ENCODE results near the gene FBXW8. TPM values are rescaled to one million over a fixed set of nuclear protein-coding genes. Genes with fewer than 3 reads are reported as not detected.

FBXW8 gene
- polyA plus RNA-seq, 1 donor, result 13.1 TPM

GRCh38 chr12:117010693-117011451, 100.1 kb downstream of the FBXW8 start:
- H3K27ac ChIP-seq (ENCODE audit: low read length), result no peak overlapping the region
- H3K4me3 ChIP-seq (ENCODE audit: low read length), result no peak overlapping the region
- 100% methylated on average over 1 of the region's 17 CpGs for whole genome bisulfite sequencing (ENCODE audit: insufficient coverage, low lambda C conversion rate)
- DNase-seq, result no peak
- H3K27me3 ChIP-seq (ENCODE audit: control insufficient read depth, insufficient read depth, low read length), result no peaks in the 10 kb centered on the region
- H3K36me3 ChIP-seq (ENCODE audit: control insufficient read depth, insufficient read depth, low read length), result peaks cover 54% of the 10 kb centered on the region
- no peaks in the 10 kb centered on the region for H3K4me1 ChIP-seq (ENCODE audit: control insufficient read depth, insufficient read depth, low read length)
- peaks cover 5% of the 10 kb centered on the region for H3K9me3 ChIP-seq (ENCODE audit: control insufficient read depth, low read depth, low read length)

- H3K4me1 ChIP-seq (ENCODE audit: control insufficient read depth, insufficient read depth, low read length), result no peaks in the 10 kb centered on the region
- peaks cover 5% of the 10 kb centered on the region for H3K9me3 ChIP-seq (ENCODE audit: control insufficient read depth, low read depth, low read length)
- no peak for DNase-seq
- peaks cover 56% of the 10 kb centered on the region for H3K36me3 ChIP-seq (ENCODE audit: control insufficient read depth, insufficient read depth, low read length)
- H3K27ac ChIP-seq (ENCODE audit: low read length), result no peak overlapping the region
- no peaks in the 10 kb centered on the region for H3K27me3 ChIP-seq (ENCODE audit: control insufficient read depth, insufficient read depth, low read length)
- H3K4me3 ChIP-seq (ENCODE audit: low read length), result no peak overlapping the region
- WGBS (ENCODE audit: insufficient coverage, low lambda C conversion rate), result no CpG with 5 or more reads among the region's 4 CpGs
These were observed 101.4 kb downstream of the FBXW8 start for GRCh38 chr12:117011988-117012805.

DNA sequence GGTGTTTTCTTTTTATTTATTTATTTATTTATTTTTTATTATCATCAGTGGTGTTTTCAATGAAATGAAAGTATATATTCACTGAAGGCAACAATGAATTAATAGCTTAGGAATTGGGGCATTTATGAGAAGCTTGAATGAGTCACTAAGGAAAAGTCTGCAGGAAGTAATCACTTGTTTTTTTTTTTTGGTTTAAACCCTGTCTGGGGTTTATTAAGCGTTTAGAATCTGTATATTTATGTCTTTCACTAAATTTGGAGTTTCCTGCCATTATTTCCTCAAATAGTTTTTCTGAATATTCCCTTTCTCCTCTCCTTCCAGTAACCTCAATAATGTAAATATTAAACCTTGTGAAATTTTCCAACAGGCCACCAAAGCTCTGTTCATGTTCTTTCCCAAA, 103.0 kb downstream of the FBXW8 start:
- Histone ChIP-seq H3K27ac (ENCODE audit: low read length) (no peak overlapping the region), H3K4me3 (ENCODE audit: low read length) (no peak overlapping the region), H3K9me3 (ENCODE audit: control insufficient read depth, low read depth, low read length) (peaks cover 5% of the 10 kb centered on the region), H3K36me3 (ENCODE audit: control insufficient read depth, insufficient read depth, low read length) (peaks cover 53% of the 10 kb centered on the region), H3K4me1 (ENCODE audit: control insufficient read depth, insufficient read depth, low read length) (no peaks in the 10 kb centered on the region), H3K27me3 (ENCODE audit: control insufficient read depth, insufficient read depth, low read length) (no peaks in the 10 kb centered on the region)
- no CpG with 5 or more reads among the region's 1 CpG for WGBS (ENCODE audit: insufficient coverage, low lambda C conversion rate)
- no peak for DNase-seq

DNA sequence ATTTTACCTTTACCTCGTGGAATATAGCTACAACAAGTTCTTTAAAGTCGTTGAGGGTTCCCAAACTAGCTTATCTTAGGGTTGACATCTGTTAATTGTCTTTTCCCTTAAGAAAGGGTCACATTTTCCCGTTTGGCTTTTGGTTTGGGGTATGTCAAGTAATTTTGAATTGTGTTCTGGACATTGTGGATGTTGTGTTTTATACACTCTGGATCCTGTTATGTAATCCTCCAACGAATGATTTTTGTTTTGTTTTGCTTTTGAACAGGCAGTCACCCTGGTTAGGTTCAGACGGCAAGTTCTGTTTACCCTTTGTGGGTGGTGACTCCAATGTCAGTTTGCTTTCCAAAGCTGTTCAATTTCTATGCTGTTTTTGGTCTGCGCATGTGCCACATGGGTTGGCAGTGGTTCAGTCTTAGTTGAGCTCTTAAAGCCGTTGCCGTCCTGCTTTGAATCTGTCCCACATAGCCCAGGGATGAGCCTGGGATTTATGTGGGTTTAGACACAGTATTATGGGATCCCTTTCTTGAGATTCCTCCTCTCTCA, 103.7 kb downstream of the FBXW8 start:
- no peak for DNase-seq
- Histone ChIP-seq H3K27me3 (ENCODE audit: control insufficient read depth, insufficient read depth, low read length) (no peaks in the 10 kb centered on the region), H3K27ac (ENCODE audit: low read length) (no peak overlapping the region), H3K9me3 (ENCODE audit: control insufficient read depth, low read depth, low read length) (peaks cover 5% of the 10 kb centered on the region), H3K36me3 (ENCODE audit: control insufficient read depth, insufficient read depth, low read length) (peaks cover 56% of the 10 kb centered on the region), H3K4me1 (ENCODE audit: control insufficient read depth, insufficient read depth, low read length) (no peaks in the 10 kb centered on the region), H3K4me3 (ENCODE audit: low read length) (no peak overlapping the region)
- WGBS (ENCODE audit: insufficient coverage, low lambda C conversion rate), result 100% methylated on average over 1 of the region's 8 CpGs

DNA sequence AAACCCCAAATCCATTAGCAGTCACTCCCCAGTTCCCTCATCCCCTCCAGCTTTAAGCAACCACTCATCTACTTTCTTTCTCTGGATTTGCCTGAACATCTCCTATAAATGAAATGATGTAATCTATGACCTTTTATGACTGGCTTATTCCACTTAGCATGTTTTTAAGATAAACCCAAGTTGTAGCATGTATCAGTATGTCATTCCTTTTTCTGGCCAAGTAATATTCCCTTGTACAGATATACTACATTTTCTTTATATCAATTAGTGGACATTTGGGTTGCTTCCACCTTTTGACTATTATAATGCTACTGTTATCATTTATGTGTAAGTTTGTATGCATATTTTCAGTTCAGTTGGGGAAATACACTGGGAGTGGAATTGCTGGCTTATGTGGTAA, 105.1 kb downstream of the FBXW8 start:
- Histone ChIP-seq H3K36me3 (ENCODE audit: control insufficient read depth, insufficient read depth, low read length) (peaks cover 52% of the 10 kb centered on the region), H3K27me3 (ENCODE audit: control insufficient read depth, insufficient read depth, low read length) (no peaks in the 10 kb centered on the region), H3K27ac (ENCODE audit: low read length) (no peak overlapping the region), H3K9me3 (ENCODE audit: control insufficient read depth, low read depth, low read length) (peaks cover 5% of the 10 kb centered on the region), H3K4me1 (ENCODE audit: control insufficient read depth, insufficient read depth, low read length) (no peaks in the 10 kb centered on the region), H3K4me3 (ENCODE audit: low read length) (no peak overlapping the region)
- no peak for DNase-seq

GRCh38 chr12:117017807-117018206, 107.1 kb downstream of the FBXW8 start:
- DNase-seq, result no peak
- no peak overlapping the region for H3K4me3 ChIP-seq (ENCODE audit: low read length)
- H3K4me1 ChIP-seq (ENCODE audit: control insufficient read depth, insufficient read depth, low read length), result no peaks in the 10 kb centered on the region
- no peak overlapping the region for H3K27ac ChIP-seq (ENCODE audit: low read length)
- H3K27me3 ChIP-seq (ENCODE audit: control insufficient read depth, insufficient read depth, low read length), result no peaks in the 10 kb centered on the region
- H3K36me3 ChIP-seq (ENCODE audit: control insufficient read depth, insufficient read depth, low read length), result peaks cover 46% of the 10 kb centered on the region
- no CpG with 5 or more reads among the region's 9 CpGs for WGBS (ENCODE audit: insufficient coverage, low lambda C conversion rate)
- peaks cover 5% of the 10 kb centered on the region for H3K9me3 ChIP-seq (ENCODE audit: control insufficient read depth, low read depth, low read length)

GRCh38 chr12:117018276-117018675, 107.5 kb downstream of the FBXW8 start:
- Histone ChIP-seq H3K4me1 (ENCODE audit: control insufficient read depth, insufficient read depth, low read length) (no peaks in the 10 kb centered on the region), H3K4me3 (ENCODE audit: low read length) (no peak overlapping the region), H3K27me3 (ENCODE audit: control insufficient read depth, insufficient read depth, low read length) (no peaks in the 10 kb centered on the region), H3K36me3 (ENCODE audit: control insufficient read depth, insufficient read depth, low read length) (peaks cover 44% of the 10 kb centered on the region), H3K9me3 (ENCODE audit: control insufficient read depth, low read depth, low read length) (peaks cover 5% of the 10 kb centered on the region), H3K27ac (ENCODE audit: low read length) (no peak overlapping the region)
- no peak for DNase-seq
- WGBS (ENCODE audit: insufficient coverage, low lambda C conversion rate), result no CpG with 5 or more reads among the region's 14 CpGs

DNA sequence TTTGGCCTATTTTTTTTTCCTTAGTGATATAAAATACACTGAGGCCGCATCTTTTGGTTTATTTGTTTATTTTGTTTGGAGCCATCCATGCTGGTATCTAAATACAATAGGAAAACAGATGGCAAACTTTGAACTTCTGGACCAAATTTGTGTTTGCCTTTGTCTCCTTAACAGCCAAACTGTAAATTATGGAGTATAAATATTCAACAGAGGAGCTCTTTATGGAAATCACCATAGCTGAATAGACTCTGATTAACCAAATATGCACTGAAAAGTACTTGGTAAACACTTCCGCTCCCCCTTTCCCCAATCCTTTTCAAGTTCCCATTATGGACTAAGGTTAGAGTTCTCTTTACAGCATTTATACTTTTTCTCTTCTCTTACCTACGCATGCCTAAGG, 107.9 kb downstream of the FBXW8 start:
- 100% methylated on average over 3 of the region's 3 CpGs for WGBS (ENCODE audit: insufficient coverage, low lambda C conversion rate)
- no peak for DNase-seq
- Histone ChIP-seq H3K36me3 (ENCODE audit: control insufficient read depth, insufficient read depth, low read length) (peaks cover 45% of the 10 kb centered on the region), H3K9me3 (ENCODE audit: control insufficient read depth, low read depth, low read length) (peaks cover 4% of the 10 kb centered on the region), H3K4me3 (ENCODE audit: low read length) (no peak overlapping the region), H3K27me3 (ENCODE audit: control insufficient read depth, insufficient read depth, low read length) (no peaks in the 10 kb centered on the region), H3K27ac (ENCODE audit: low read length) (no peak overlapping the region), H3K4me1 (ENCODE audit: control insufficient read depth, insufficient read depth, low read length) (no peaks in the 10 kb centered on the region)

- Histone ChIP-seq H3K36me3 (ENCODE audit: control insufficient read depth, insufficient read depth, low read length) (peaks cover 48% of the 10 kb centered on the region), H3K27me3 (ENCODE audit: control insufficient read depth, insufficient read depth, low read length) (no peaks in the 10 kb centered on the region), H3K4me3 (ENCODE audit: low read length) (no peak overlapping the region), H3K9me3 (ENCODE audit: control insufficient read depth, low read depth, low read length) (no peaks in the 10 kb centered on the region), H3K27ac (ENCODE audit: low read length) (no peak overlapping the region), H3K4me1 (ENCODE audit: control insufficient read depth, insufficient read depth, low read length) (no peaks in the 10 kb centered on the region)
- no CpG with 5 or more reads among the region's 12 CpGs for WGBS (ENCODE audit: insufficient coverage, low lambda C conversion rate)
- DNase-seq, result no peak
These were observed 109.1 kb downstream of the FBXW8 start for GRCh38 chr12:117019866-117020265.

DNA sequence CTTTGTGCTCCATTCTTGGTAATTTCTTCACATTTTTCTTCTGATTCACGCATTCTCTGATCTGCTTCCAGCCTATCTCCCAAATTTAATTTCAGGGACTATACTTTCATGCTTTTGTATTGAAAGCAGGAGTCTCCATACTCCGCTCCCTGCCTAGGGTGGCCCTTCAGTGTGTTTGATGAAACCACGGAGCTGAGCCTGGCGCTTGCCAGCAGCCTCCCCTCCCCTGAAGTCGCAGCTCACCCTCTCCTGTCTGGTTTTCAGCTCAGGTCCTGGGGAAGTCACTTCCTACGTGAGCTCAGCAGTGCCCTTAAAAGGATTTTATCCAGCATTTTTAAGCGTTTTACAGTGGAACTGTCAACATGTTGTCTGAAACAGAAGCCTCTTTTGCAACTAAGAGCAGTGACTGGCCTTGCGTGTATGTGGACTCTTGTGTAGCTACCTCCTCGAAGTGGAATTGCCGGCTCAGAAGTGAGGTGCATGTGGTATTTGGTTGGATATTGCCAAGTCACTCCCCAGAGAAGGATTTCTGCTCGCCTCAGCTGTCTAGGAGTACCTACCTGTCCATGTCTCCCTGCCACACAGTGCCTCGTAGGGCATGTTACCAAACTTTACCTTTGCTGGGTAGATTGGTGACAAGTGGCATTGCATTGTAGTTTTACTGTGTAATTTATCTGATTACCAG, 109.9 kb downstream of the FBXW8 start:
- Histone ChIP-seq H3K27me3 (ENCODE audit: control insufficient read depth, insufficient read depth, low read length) (no peaks in the 10 kb centered on the region), H3K4me3 (ENCODE audit: low read length) (no peak overlapping the region), H3K36me3 (ENCODE audit: control insufficient read depth, insufficient read depth, low read length) (peaks cover 47% of the 10 kb centered on the region), H3K4me1 (ENCODE audit: control insufficient read depth, insufficient read depth, low read length) (no peaks in the 10 kb centered on the region), H3K9me3 (ENCODE audit: control insufficient read depth, low read depth, low read length) (no peaks in the 10 kb centered on the region), H3K27ac (ENCODE audit: low read length) (no peak overlapping the region)
- no peak for DNase-seq
- 100% methylated on average over 1 of the region's 12 CpGs for WGBS (ENCODE audit: insufficient coverage, low lambda C conversion rate)

Measured in large intestine (tissue), 3 donors.